ENCODE data around the gene DCAF8. TPM values are rescaled to one million over a fixed set of nuclear protein-coding genes. Genes with fewer than 3 reads are reported as not detected.

DCAF8 gene
- total RNA-seq, 2 donors from 2014 or later: 103 to 121 TPM

DNA sequence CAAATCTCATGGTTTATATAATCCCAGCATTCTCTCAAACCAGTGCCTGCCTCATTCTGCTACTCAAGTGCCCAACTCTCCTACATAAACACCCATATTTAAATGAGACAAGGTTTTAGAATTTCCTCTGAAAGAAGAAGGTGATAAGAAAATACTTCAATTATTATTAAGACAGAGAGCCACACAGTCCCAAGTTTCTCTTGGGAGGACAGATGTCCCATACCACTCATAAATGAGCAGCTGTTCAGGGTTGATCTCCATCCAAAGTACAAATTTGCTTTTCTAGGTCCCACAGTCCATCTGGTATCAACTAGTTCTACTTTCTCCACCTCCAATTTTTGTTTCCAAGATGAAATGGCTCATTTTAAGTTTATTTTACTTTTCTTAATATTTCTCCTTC is 11.3 kb downstream of the DCAF8 start:
- peaks cover 0 to 16% of the 10 kb centered on the region in 2 donors for H3K4me1 ChIP-seq
- H3K27ac ChIP-seq: peak overlapping the region in 1 of 2 donors; percentile 33

DNA sequence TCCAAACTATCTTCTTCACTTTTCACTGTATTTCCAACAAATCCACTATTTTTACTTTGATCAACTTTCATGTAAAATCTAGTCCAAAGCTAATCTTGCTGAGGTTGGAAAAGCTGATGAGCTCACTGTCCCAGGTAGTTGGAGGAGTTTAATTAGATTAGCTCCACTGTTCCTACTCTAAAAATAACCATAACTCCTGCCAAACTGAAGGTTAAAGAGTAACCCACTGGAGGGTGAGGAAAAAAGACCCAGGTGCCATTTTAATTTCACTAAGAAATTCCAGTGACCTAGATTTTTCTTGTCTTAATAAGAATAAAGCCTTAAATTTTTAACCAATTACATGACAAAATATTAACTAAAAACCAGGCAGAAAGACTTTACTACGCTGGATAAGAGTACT is 15.3 kb downstream of the DCAF8 start:
- no peak for TF ChIP-seq CTCF (IDR thresholded peaks at IDR 0.05)
- peaks cover 0 to 44% of the 10 kb centered on the region in 2 donors for H3K4me1 ChIP-seq
- H3K4me3 ChIP-seq: no peak overlapping the region
- no peaks in the 10 kb centered on the region for H3K36me3 ChIP-seq
- no peak for DNase-seq (ENCODE audit: low spot score)
- H3K9me3 ChIP-seq: no peaks in the 10 kb centered on the region
- H3K27ac ChIP-seq: peak overlapping the region in 1 of 2 donors; percentile 64
- no peaks in the 10 kb centered on the region for H3K27me3 ChIP-seq

More for the DNA sequence above, 11.3 kb downstream of the DCAF8 start:
- no peaks in the 10 kb centered on the region for H3K9me3 ChIP-seq
- no peaks in the 10 kb centered on the region for H3K27me3 ChIP-seq
- DNase-seq (ENCODE audit: low spot score): no peak
- TF ChIP-seq CTCF (IDR thresholded peaks at IDR 0.05): no peak
- no peaks in the 10 kb centered on the region for H3K36me3 ChIP-seq
- H3K4me3 ChIP-seq: no peak overlapping the region

DNA sequence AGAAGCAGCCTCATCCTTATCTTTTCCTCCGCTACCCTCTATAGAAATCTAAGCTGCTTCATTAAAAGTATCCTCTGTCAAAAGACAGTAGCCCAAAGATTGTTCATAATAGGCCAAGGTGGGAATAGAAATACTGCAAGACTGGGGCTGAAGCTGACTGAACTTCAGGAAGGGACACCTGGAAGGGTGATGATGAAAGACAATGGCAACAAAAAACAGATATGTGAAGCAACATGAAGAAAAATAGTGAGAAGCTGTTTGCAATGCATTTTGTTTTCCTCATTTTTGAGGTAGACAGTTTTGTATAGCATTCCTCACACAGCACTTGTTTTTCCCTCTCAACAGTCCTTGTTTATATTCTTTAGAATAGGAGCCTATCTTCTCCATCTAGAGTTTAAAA is 16.9 kb downstream of the DCAF8 start:
- Histone ChIP-seq H3K27me3 (no peaks in the 10 kb centered on the region), H3K27ac (peak overlapping the region in 1 of 2 donors; percentile 44), H3K36me3 (peaks cover 8% of the 10 kb centered on the region), H3K4me1 (peaks cover 0 to 34% of the 10 kb centered on the region in 2 donors), H3K9me3 (no peaks in the 10 kb centered on the region), H3K4me3 (no peak overlapping the region)
- no peak for TF ChIP-seq CTCF (IDR thresholded peaks at IDR 0.05)
- DNase-seq (ENCODE audit: low spot score): no peak

- Histone ChIP-seq H3K4me3 (no peak overlapping the region), H3K36me3 (peaks cover 18% of the 10 kb centered on the region), H3K27me3 (no peaks in the 10 kb centered on the region), H3K27ac (peak overlapping the region; percentile 1 to 44), H3K9me3 (no peaks in the 10 kb centered on the region), H3K4me1 (peaks cover 0 to 34% of the 10 kb centered on the region in 2 donors)
- no peak for DNase-seq (ENCODE audit: low spot score)
- TF ChIP-seq CTCF (IDR thresholded peaks at IDR 0.05): no peak
Observed at GRCh38 chr1:160244209-160244608, 18.1 kb downstream of the DCAF8 start.

- Histone ChIP-seq H3K27me3 (no peaks in the 10 kb centered on the region), H3K36me3 (peaks cover 23% of the 10 kb centered on the region), H3K27ac (peak overlapping the region; percentile 1 to 44), H3K4me1 (peaks cover 0 to 37% of the 10 kb centered on the region in 2 donors), H3K9me3 (no peaks in the 10 kb centered on the region), H3K4me3 (no peak overlapping the region)
- TF ChIP-seq CTCF (IDR thresholded peaks at IDR 0.05): no peak
- no peak for DNase-seq (ENCODE audit: low spot score)
Observed at GRCh38 chr1:160243767-160244166, 18.6 kb downstream of the DCAF8 start.

All from right atrium auricular region (tissue), 2 donors.